Karpas-422 (cell line): ENCODE measurements around the gene ALPL. TPM values are rescaled to one million over a fixed set of nuclear protein-coding genes. Genes with fewer than 3 reads are reported as not detected.

Experiments
- DNase-seq: peaks from one replicate; pipeline ENCODE4 v3.0.0-alpha.2; 2015
- H2AFZ ChIP-seq: fragments of 200-600 bp; sonication (generic); 2 replicates; pipeline ENCODE4 v1.6.1; 2014; ENCODE audit warnings: antibody characterized with exemption, low read length, mixed read lengths
- H3K27ac ChIP-seq: fragments of 200-600 bp; sonication (generic); 2 replicates; pipeline ENCODE4 v1.5.1; 2014; ENCODE audit warnings: mild to moderate bottlenecking, low read length, moderate library complexity
- H3K27me3 ChIP-seq: fragments of 200-600 bp; sonication (generic); 2 replicates; pipeline ENCODE4 v1.6.1; 2014; ENCODE audit warnings: low read length, mixed read lengths
- H3K36me3 ChIP-seq: fragments of 200-600 bp; sonication (generic); 2 replicates; pipeline ENCODE4 v1.6.1; 2014; ENCODE audit warnings: low read length, mixed read lengths; ENCODE audit not compliant: insufficient read depth
- H3K4me1 ChIP-seq: fragments of 200-600 bp; sonication (generic); 2 replicates; pipeline ENCODE4 v1.6.1; 2014; ENCODE audit warnings: mild to moderate bottlenecking, low read length, mixed read lengths
- H3K4me2 ChIP-seq: fragments of 200-600 bp; sonication (generic); 2 replicates; pipeline ENCODE4 v1.6.1; 2014; ENCODE audit warnings: low read length, low read depth, mild to moderate bottlenecking; ENCODE audit not compliant: poor library complexity, severe bottlenecking
- H3K4me3 ChIP-seq: fragments of 200-600 bp; sonication (generic); 2 replicates; pipeline ENCODE4 v1.5.1; 2014; ENCODE audit warnings: mild to moderate bottlenecking, antibody characterized with exemption, low read length, mixed read lengths
- H3K79me2 ChIP-seq: fragments of 200-600 bp; sonication (generic); 2 replicates; pipeline ENCODE4 v1.6.1; 2014; ENCODE audit warnings: mild to moderate bottlenecking, low read length, mixed read lengths
- H3K9ac ChIP-seq: fragments of 200-600 bp; sonication (generic); 2 replicates; pipeline ENCODE4 v1.6.0; 2014; ENCODE audit warnings: low read length
- H3K9me2 ChIP-seq: fragments of 200-600 bp; sonication (generic), shearing (Covaris generic); replicated peaks from 2 replicates; pipeline ENCODE4 v1.6.0; 2014; ENCODE audit warnings: mild to moderate bottlenecking, low read length, moderate library complexity; ENCODE audit not compliant: insufficient read depth
- H3K9me3 ChIP-seq: fragments of 300-700, 200-600 bp; sonication (generic); 2 replicates; pipeline ENCODE4 v1.6.1; 2014; ENCODE audit warnings: low read length, mixed read lengths
- H4K20me1 ChIP-seq: fragments of 200-600 bp; sonication (generic); 2 replicates; pipeline ENCODE4 v1.6.1; 2014; ENCODE audit warnings: mild to moderate bottlenecking, antibody characterized with exemption, low read length, low read depth; ENCODE audit not compliant: insufficient read depth
- total RNA-seq: library from RNA; depleted of rRNA; stranded (reverse); fragments of >200 nt; shearing (Covaris generic); gene quantifications from 2 replicates; pipeline ENCODE4 v1.2.3, GENCODE V29; 2014; ENCODE audit warnings: low replicate concordance

Gene ALPL
- total RNA-seq, 1 experiment from 2014 or later = not detected

GRCh38 chr1:21601278-21602048 lies 92.2 kb downstream of the ALPL start:
- no peak overlapping the region for H3K27ac ChIP-seq
- H3K9ac ChIP-seq = no peak overlapping the region
- H3K4me1 ChIP-seq = no peaks in the 10 kb centered on the region
- no peaks in the 10 kb centered on the region for H3K27me3 ChIP-seq
- H3K4me2 ChIP-seq = no peak overlapping the region
- H3K4me3 ChIP-seq = no peak overlapping the region
- no peaks in the 10 kb centered on the region for H3K36me3 ChIP-seq
- DNase-seq = no peak
- no peaks in the 10 kb centered on the region for H3K9me2 ChIP-seq
- no peaks in the 10 kb centered on the region for H3K79me2 ChIP-seq
- H2AFZ ChIP-seq = no peak overlapping the region
- H3K9me3 ChIP-seq = no peaks in the 10 kb centered on the region
- H4K20me1 ChIP-seq = no peaks in the 10 kb centered on the region

- no peak overlapping the region for H3K27ac ChIP-seq
- no peak overlapping the region for H3K4me3 ChIP-seq
- H3K79me2 ChIP-seq = no peaks in the 10 kb centered on the region
- no peaks in the 10 kb centered on the region for H3K27me3 ChIP-seq
- H3K4me2 ChIP-seq = no peak overlapping the region
- no peak overlapping the region for H3K9ac ChIP-seq
- no peak for DNase-seq
- no peaks in the 10 kb centered on the region for H3K9me3 ChIP-seq
- H4K20me1 ChIP-seq = no peaks in the 10 kb centered on the region
- H3K4me1 ChIP-seq = peaks cover 6% of the 10 kb centered on the region
- no peak overlapping the region for H2AFZ ChIP-seq
- no peaks in the 10 kb centered on the region for H3K9me2 ChIP-seq
- no peaks in the 10 kb centered on the region for H3K36me3 ChIP-seq
Measured at GRCh38 chr1:21603177-21604138, 94.2 kb downstream of the ALPL start.

- Histone ChIP-seq H3K27me3 (no peaks in the 10 kb centered on the region), H3K9ac (no peak overlapping the region), H3K4me3 (no peak overlapping the region), H2AFZ (no peak overlapping the region), H3K4me1 (peaks cover 6% of the 10 kb centered on the region), H3K79me2 (no peaks in the 10 kb centered on the region), H3K36me3 (no peaks in the 10 kb centered on the region), H3K9me3 (no peaks in the 10 kb centered on the region), H3K9me2 (no peaks in the 10 kb centered on the region), H4K20me1 (no peaks in the 10 kb centered on the region), H3K27ac (no peak overlapping the region), H3K4me2 (no peak overlapping the region)
- no peak for DNase-seq
Measured at GRCh38 chr1:21604208-21604957, 95.2 kb downstream of the ALPL start.

- no peaks in the 10 kb centered on the region for H3K27me3 ChIP-seq
- no peak overlapping the region for H3K4me2 ChIP-seq
- H3K9me2 ChIP-seq = no peaks in the 10 kb centered on the region
- no peak overlapping the region for H3K4me3 ChIP-seq
- no peak overlapping the region for H3K9ac ChIP-seq
- no peak overlapping the region for H2AFZ ChIP-seq
- H3K36me3 ChIP-seq = no peaks in the 10 kb centered on the region
- H3K79me2 ChIP-seq = no peaks in the 10 kb centered on the region
- H3K4me1 ChIP-seq = peaks cover 6% of the 10 kb centered on the region
- H4K20me1 ChIP-seq = no peaks in the 10 kb centered on the region
- no peak overlapping the region for H3K27ac ChIP-seq
- DNase-seq = no peak
- H3K9me3 ChIP-seq = no peaks in the 10 kb centered on the region
Measured at GRCh38 chr1:21605012-21605715, 95.9 kb downstream of the ALPL start.

- Histone ChIP-seq H3K4me2 (no peak overlapping the region), H3K9me3 (no peaks in the 10 kb centered on the region), H3K79me2 (no peaks in the 10 kb centered on the region), H2AFZ (no peak overlapping the region), H3K9ac (no peak overlapping the region), H4K20me1 (no peaks in the 10 kb centered on the region), H3K4me3 (no peak overlapping the region), H3K9me2 (no peaks in the 10 kb centered on the region), H3K27ac (no peak overlapping the region), H3K4me1 (peaks cover 6% of the 10 kb centered on the region), H3K27me3 (no peaks in the 10 kb centered on the region), H3K36me3 (no peaks in the 10 kb centered on the region)
- no peak for DNase-seq
Measured at GRCh38 chr1:21605964-21606705, 96.9 kb downstream of the ALPL start.

- Histone ChIP-seq H3K9ac (no peak overlapping the region), H3K9me3 (no peaks in the 10 kb centered on the region), H4K20me1 (no peaks in the 10 kb centered on the region), H3K27ac (no peak overlapping the region), H3K9me2 (no peaks in the 10 kb centered on the region), H3K4me3 (peak overlapping the region; percentile 33; the same call in 1 of the 2 replicates), H3K36me3 (no peaks in the 10 kb centered on the region), H3K4me1 (peaks cover 6% of the 10 kb centered on the region), H3K27me3 (no peaks in the 10 kb centered on the region), H2AFZ (peak overlapping the region; percentile 24; the same call in 1 of the 2 replicates), H3K4me2 (peak overlapping the region; percentile 39), H3K79me2 (no peaks in the 10 kb centered on the region)
- DNase-seq = peak; percentile 99
Measured at GRCh38 chr1:21607549-21608529, 98.6 kb downstream of the ALPL start.
